ENCODE results near the gene CENPS. TPM values are rescaled to one million over a fixed set of nuclear protein-coding genes. Genes with fewer than 3 reads are reported as not detected.
A peak's percentile ranks its signal among the peaks of the same experiment; 100 is the strongest.

The CENPS gene
- total and polyA plus RNA-seq, 2 of the 13 experiments (the other 11 are each of a cell fraction or from before 2014, with no cell fraction given) = 3.3 to 22.0 TPM

- TF ChIP-seq REPIN1 (CRISPR knock-in tag; IDR thresholded peaks at IDR 0.05; ENCODE audit: borderline replicate concordance, low read depth) (0 out of 2 replicates have a peak, but pooled peaks have one; percentile 53), ASH2L (IDR thresholded peaks at IDR 0.05; ENCODE audit: insufficient read length, low read depth, low read length) (peak; percentile 81), TOE1 (CRISPR knock-in tag; IDR thresholded peaks at IDR 0.05) (no peak), ZNF619 (CRISPR knock-in tag; IDR thresholded peaks at IDR 0.05) (no peak), ARID3A (IDR thresholded peaks at IDR 0.05; ENCODE audit: low read depth, low read length) (no peak), TFAP4 (IDR thresholded peaks at IDR 0.05; ENCODE audit: borderline replicate concordance, low read depth) (no peak), TEAD3 (CRISPR knock-in tag; optimal IDR thresholded peaks at IDR 0.05; ENCODE audit: borderline replicate concordance) (peak; percentile 15), GTF2F1 (IDR thresholded peaks at IDR 0.05; ENCODE audit: low read length) (no peak), NR2C2 (CRISPR knock-in tag; IDR thresholded peaks at IDR 0.05; ENCODE audit: borderline replicate concordance) (peak; percentile 81), EP300 (IDR thresholded peaks at IDR 0.05; ENCODE audit: low read depth in 2 of 2, low read length in 2 of 2) (no peak; a peak in 1 of 4 replicates), EP300 (CRISPR knock-in tag; IDR thresholded peaks at IDR 0.05; ENCODE audit: borderline replicate concordance) (no peak), THAP11 (CRISPR knock-in tag; IDR thresholded peaks at IDR 0.05) (peak; percentile 97), ZNF10 (CRISPR knock-in tag; IDR thresholded peaks at IDR 0.05; ENCODE audit: borderline replicate concordance, low read depth) (no peak), GTF3A (CRISPR knock-in tag; conservative IDR thresholded peaks at IDR 0.05) (no peak), ZBTB2 (CRISPR knock-in tag; IDR thresholded peaks at IDR 0.05; ENCODE audit: low read depth) (no peak), ZNF124 (CRISPR knock-in tag; IDR thresholded peaks at IDR 0.05) (peak; percentile 45; the same call in 1 of the 2 replicates), DNMT1 (CRISPR knock-in tag; IDR thresholded peaks at IDR 0.05) (no peak), ZNF260 (CRISPR knock-in tag; IDR thresholded peaks at IDR 0.05; ENCODE audit: borderline replicate concordance, low read depth) (no peak), IRX3 (CRISPR knock-in tag; IDR thresholded peaks at IDR 0.05; ENCODE audit: borderline replicate concordance, low read depth) (no peak), HNRNPLL (IDR thresholded peaks at IDR 0.05; ENCODE audit: low read depth, low read length, poor library complexity, severe bottlenecking) (peak; percentile 64), ZNF672 (CRISPR knock-in tag; IDR thresholded peaks at IDR 0.05) (no peak), NPAS2 (CRISPR knock-in tag; IDR thresholded peaks at IDR 0.05; ENCODE audit: borderline replicate concordance) (no peak), ATF5 (CRISPR knock-in tag; IDR thresholded peaks at IDR 0.05; ENCODE audit: low read depth) (no peak)
Observed at GRCh38 chr1:10474613-10475507, 44.6 kb downstream of the CENPS start, which contains the start of gene PEX14 (continued).
